HepG2 (cell line): ENCODE results near the gene EPB41L4A.

Experiments used
- EP300 ChIP-seq, 3 experiments: sonication (generic) in 1 of 3; formaldehyde crosslinking in 1 of 3; IDR thresholded peaks; 2 replicates each; pipeline versions ENCODE4 v1.5.1 to v1.6.1; 2011 to 2020; ENCODE audit warnings: low read depth in 2 of 3, low read length in 2 of 3, borderline replicate concordance in 1 of 3, improper control_type of control experiment in 1 of 3, mild to moderate bottlenecking in 1 of 3, missing genetic modification reagents in 1 of 3, moderate library complexity in 1 of 3
- MIXL1 ChIP-seq: IDR thresholded peaks from 2 replicates; pipeline ENCODE4 v1.6.1; 2016
- MXI1 ChIP-seq: IDR thresholded peaks from 3 replicates; pipeline ENCODE4 v1.6.1; 2012; ENCODE audit warnings: low read depth, low read length, inconsistent platforms, borderline replicate concordance
- NCOA2 ChIP-seq: sonication (generic); formaldehyde crosslinking; IDR thresholded peaks from 2 replicates; pipeline ENCODE4 v1.8.0; 2022; ENCODE audit warnings: inconsistent platforms
- POLR2A ChIP-seq, 2 experiments: IDR thresholded peaks; 2 replicates each; pipeline ENCODE4 v1.6.1; 2011; ENCODE audit warnings: low read depth in 2 of 2, low read length in 2 of 2, mild to moderate bottlenecking in 1 of 2, moderate library complexity in 1 of 2; ENCODE audit not compliant: insufficient read depth in 1 of 2
- PTBP1 ChIP-seq: fragments of 200-400 bp; formaldehyde crosslinking; IDR thresholded peaks from 2 replicates; pipeline ENCODE4 v1.6.1; 2018; ENCODE audit warnings: low read length, low read depth; ENCODE audit not compliant: poor library complexity, severe bottlenecking
- SMARCC2 ChIP-seq: fragments of 450-650 bp; IDR thresholded peaks from 2 replicates; pipeline ENCODE4 v1.6.1; 2017; ENCODE audit warnings: antibody characterized with exemption, mild to moderate bottlenecking
- SRSF9 ChIP-seq: fragments of 200-400 bp; formaldehyde crosslinking; IDR thresholded peaks from 2 replicates; pipeline ENCODE4 v1.6.1; 2018; ENCODE audit warnings: borderline replicate concordance, mild to moderate bottlenecking, low read depth, low read length; ENCODE audit not compliant: insufficient read depth, poor library complexity, severe bottlenecking
- YY1 ChIP-seq: IDR thresholded peaks from 2 replicates; pipeline ENCODE4 v1.6.1; 2011; ENCODE audit warnings: low read length, low read depth, moderate library complexity, mild to moderate bottlenecking; ENCODE audit not compliant: insufficient read depth, insufficient replicate concordance
- ZNF317 ChIP-seq: sonication (generic); formaldehyde crosslinking; IDR thresholded peaks from 2 replicates; pipeline ENCODE4 v1.5.0; 2020; ENCODE audit warnings: mild to moderate bottlenecking, missing genetic modification reagents
- TF ChIP-seq, protein P1 (sequence below): sonication (generic); formaldehyde crosslinking; IDR thresholded peaks from 2 replicates; pipeline ENCODE4 v1.5.0; 2020; ENCODE audit warnings: mild to moderate bottlenecking, missing genetic modification reagents, moderate library complexity
- TF ChIP-seq, protein P2 (sequence below): sonication (generic); formaldehyde crosslinking; IDR thresholded peaks from 2 replicates; pipeline ENCODE4 v1.4.0; 2020; ENCODE audit warnings: missing genetic modification reagents, mild to moderate bottlenecking, borderline replicate concordance
- TF ChIP-seq, protein P3 (sequence below): sonication (generic); formaldehyde crosslinking; IDR thresholded peaks from 2 replicates; pipeline ENCODE4 v1.4.0; 2020; ENCODE audit warnings: missing genetic modification reagents
- TF ChIP-seq, protein P4 (sequence below): sonication (generic); formaldehyde crosslinking; IDR thresholded peaks from 2 replicates; pipeline ENCODE4 v1.4.0; 2020; ENCODE audit warnings: missing genetic modification reagents

DNA sequence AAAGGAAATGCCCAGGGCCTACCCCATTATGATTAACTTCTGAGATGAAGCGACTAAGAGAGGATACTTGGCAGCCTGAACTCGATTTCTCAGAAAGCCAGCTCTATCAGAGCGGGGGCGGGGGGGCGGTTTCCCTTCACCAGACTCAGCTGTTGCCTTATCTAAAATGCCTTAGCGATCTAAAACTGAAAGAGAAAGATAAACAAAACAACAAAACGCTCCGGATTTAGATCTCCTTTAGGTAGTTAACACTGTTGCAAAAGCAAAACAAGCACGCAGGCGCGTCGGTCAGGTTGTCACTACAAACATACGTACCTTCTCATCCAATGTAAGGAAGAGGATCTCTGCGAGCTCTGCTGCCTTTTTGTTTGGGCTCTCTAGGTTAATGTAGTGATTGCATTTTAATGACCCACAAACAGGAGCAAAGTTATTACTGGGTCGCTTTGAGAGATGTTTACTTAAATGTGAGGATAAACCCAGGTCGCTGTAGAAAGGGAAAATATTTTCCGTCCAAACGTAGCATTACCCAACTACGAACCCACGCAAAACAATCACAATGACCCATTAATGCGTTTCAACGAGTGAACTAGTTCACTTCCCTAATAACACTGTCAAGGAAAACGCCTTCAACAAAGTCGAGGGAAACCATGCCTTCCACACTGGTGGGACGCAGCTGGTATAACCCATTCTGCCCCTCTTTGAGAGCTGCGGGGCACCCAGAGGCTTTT, 982 bp downstream of the EPB41L4A start:
- TF ChIP-seq PTBP1 (no peak), ZNF317 (CRISPR knock-in tag) (no peak), YY1 (no peak), MXI1 (no peak), NCOA2 (CRISPR knock-in tag) (no peak), EP300 (IDR thresholded peaks at IDR 0.05; ENCODE audit: low read depth in 2 of 2, low read length in 2 of 2) (no peak), EP300 (CRISPR knock-in tag; IDR thresholded peaks at IDR 0.05; ENCODE audit: borderline replicate concordance) (no peak), SMARCC2 (no peak), SRSF9 (no peak), POLR2A (IDR thresholded peaks at IDR 0.05; ENCODE audit: insufficient read depth in 1 of 2, low read depth in 2 of 2, low read length in 2 of 2) (no peak), MIXL1 (CRISPR knock-in tag) (no peak)
- TF ChIP-seq, protein P1, sequence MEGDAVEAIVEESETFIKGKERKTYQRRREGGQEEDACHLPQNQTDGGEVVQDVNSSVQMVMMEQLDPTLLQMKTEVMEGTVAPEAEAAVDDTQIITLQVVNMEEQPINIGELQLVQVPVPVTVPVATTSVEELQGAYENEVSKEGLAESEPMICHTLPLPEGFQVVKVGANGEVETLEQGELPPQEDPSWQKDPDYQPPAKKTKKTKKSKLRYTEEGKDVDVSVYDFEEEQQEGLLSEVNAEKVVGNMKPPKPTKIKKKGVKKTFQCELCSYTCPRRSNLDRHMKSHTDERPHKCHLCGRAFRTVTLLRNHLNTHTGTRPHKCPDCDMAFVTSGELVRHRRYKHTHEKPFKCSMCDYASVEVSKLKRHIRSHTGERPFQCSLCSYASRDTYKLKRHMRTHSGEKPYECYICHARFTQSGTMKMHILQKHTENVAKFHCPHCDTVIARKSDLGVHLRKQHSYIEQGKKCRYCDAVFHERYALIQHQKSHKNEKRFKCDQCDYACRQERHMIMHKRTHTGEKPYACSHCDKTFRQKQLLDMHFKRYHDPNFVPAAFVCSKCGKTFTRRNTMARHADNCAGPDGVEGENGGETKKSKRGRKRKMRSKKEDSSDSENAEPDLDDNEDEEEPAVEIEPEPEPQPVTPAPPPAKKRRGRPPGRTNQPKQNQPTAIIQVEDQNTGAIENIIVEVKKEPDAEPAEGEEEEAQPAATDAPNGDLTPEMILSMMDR = no peak
- TF ChIP-seq, protein P2, sequence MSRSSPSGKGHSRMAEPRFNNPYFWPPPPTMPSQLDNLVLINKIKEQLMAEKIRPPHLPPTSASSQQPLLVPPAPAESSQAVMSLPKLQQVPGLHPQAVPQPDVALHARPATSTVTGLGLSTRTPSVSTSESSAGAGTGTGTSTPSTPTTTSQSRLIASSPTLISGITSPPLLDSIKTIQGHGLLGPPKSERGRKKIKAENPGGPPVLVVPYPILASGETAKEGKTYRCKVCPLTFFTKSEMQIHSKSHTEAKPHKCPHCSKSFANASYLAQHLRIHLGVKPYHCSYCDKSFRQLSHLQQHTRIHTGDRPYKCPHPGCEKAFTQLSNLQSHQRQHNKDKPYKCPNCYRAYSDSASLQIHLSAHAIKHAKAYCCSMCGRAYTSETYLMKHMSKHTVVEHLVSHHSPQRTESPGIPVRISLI (CRISPR knock-in tag) = no peak
- TF ChIP-seq, protein P3, sequence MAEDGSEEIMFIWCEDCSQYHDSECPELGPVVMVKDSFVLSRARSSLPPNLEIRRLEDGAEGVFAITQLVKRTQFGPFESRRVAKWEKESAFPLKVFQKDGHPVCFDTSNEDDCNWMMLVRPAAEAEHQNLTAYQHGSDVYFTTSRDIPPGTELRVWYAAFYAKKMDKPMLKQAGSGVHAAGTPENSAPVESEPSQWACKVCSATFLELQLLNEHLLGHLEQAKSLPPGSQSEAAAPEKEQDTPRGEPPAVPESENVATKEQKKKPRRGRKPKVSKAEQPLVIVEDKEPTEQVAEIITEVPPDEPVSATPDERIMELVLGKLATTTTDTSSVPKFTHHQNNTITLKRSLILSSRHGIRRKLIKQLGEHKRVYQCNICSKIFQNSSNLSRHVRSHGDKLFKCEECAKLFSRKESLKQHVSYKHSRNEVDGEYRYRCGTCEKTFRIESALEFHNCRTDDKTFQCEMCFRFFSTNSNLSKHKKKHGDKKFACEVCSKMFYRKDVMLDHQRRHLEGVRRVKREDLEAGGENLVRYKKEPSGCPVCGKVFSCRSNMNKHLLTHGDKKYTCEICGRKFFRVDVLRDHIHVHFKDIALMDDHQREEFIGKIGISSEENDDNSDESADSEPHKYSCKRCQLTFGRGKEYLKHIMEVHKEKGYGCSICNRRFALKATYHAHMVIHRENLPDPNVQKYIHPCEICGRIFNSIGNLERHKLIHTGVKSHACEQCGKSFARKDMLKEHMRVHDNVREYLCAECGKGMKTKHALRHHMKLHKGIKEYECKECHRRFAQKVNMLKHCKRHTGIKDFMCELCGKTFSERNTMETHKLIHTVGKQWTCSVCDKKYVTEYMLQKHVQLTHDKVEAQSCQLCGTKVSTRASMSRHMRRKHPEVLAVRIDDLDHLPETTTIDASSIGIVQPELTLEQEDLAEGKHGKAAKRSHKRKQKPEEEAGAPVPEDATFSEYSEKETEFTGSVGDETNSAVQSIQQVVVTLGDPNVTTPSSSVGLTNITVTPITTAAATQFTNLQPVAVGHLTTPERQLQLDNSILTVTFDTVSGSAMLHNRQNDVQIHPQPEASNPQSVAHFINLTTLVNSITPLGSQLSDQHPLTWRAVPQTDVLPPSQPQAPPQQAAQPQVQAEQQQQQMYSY (CRISPR knock-in tag) = no peak
- TF ChIP-seq, protein P4, sequence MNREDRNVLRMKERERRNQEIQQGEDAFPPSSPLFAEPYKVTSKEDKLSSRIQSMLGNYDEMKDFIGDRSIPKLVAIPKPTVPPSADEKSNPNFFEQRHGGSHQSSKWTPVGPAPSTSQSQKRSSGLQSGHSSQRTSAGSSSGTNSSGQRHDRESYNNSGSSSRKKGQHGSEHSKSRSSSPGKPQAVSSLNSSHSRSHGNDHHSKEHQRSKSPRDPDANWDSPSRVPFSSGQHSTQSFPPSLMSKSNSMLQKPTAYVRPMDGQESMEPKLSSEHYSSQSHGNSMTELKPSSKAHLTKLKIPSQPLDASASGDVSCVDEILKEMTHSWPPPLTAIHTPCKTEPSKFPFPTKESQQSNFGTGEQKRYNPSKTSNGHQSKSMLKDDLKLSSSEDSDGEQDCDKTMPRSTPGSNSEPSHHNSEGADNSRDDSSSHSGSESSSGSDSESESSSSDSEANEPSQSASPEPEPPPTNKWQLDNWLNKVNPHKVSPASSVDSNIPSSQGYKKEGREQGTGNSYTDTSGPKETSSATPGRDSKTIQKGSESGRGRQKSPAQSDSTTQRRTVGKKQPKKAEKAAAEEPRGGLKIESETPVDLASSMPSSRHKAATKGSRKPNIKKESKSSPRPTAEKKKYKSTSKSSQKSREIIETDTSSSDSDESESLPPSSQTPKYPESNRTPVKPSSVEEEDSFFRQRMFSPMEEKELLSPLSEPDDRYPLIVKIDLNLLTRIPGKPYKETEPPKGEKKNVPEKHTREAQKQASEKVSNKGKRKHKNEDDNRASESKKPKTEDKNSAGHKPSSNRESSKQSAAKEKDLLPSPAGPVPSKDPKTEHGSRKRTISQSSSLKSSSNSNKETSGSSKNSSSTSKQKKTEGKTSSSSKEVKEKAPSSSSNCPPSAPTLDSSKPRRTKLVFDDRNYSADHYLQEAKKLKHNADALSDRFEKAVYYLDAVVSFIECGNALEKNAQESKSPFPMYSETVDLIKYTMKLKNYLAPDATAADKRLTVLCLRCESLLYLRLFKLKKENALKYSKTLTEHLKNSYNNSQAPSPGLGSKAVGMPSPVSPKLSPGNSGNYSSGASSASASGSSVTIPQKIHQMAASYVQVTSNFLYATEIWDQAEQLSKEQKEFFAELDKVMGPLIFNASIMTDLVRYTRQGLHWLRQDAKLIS (CRISPR knock-in tag) = no peak
